GM18502 (cell line): ENCODE results near the gene MEG3.
"Not testable (repeated sequence)": the region's sequence is repeated elsewhere in the genome, so short reads cannot be mapped to it uniquely, and the experiment has no call there.

Source experiments
- ATAC-seq: cut with Tn5 transposase; IDR thresholded peaks from one replicate; pipeline ENCODE4 v1.9.1; 2021; ENCODE audit warnings: mild to moderate bottlenecking; ENCODE audit not compliant: unreplicated experiment, poor library complexity

MEG3 gene

DNA sequence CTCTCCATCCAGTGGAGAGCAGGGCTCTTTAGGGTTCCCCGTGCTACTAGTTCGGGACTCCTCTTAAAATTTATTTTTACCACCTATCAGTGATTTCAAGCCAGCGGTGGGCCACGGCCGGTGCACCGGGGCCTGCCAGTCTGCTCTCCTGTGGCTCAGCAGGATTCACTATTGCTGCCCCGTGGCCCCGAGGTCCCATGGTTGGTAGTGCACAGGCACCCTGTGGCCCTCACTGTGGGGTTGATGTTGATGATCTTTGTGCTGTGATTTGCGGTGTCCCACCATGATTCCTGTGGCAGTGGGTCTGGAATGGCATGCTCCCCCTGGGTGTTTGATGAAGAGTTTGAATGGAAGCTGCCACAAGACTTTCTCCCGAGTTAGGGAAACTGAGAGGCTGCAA, 12.6 kb upstream of the MEG3 start:
- no peak for ATAC-seq

DNA sequence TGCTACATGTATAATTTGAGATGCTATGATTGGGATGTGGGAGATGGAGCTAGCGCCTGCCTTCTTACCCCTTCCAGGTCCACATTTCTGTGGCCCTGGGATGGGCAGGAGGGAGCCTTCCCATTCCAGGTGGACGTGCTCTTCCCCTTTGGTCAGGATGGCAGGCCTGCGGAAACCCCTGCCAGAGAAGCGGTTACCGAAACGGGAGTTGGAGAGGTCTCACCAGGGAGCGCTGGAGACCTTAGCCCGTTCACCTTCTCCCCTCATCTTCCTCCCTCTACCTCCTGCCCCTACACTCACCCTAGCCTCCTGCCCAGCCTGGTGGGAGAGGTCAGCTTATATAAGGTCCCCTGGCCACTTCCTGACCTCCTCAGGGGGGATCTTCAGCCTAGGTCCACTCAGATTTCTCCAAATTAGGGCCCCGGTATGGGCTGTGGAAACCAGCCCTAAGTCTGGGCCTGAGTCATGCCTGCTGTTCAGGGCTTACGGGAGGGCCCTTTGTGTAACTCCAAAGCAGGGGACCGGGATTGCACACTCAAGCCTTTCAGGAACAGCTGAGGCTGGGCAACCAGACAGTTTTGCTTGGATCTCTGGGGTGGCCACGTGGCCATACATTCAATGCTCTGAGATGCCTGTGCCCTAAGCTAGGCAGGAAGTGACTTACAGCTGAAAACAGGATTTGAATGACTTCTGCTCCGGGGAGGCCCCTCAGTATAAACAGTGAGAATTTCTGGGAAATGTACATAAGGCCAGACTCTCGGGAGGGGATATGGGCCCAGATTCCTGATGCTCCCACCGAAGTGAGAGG, 10.2 kb upstream of the MEG3 start:
- no peak for ATAC-seq

DNA sequence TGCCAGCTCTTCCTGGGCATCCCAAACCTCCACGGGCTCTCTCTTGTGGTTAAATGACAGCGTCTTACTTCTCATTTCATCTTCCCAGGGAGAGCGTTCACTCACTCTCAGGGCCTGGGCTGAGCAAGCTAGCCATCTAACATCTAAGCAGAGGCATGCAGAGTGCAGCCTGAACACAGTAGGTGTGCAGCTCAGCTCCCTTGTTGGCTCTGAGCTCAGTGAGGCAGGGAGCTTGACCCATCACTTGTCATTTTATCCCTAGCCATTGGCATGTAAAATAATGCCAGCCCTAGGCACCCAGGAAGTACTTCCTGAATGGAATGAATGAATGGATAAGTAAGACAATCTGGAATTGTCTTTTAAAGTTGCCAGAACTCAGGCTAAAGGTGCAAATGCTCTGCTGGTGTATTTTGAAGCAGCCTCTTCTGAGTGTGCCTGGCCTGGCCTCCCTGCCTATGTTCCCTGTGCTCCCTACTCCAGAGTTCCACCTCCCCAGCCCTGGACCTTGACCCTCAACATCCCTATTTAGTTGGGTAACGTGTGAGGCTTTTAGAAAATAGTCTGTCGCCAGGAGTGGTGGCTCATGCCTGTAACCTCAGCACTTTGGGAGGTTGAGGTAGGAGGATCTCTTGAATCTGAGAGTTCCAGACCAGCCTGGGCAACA, 9.5 kb upstream of the MEG3 start:
- no peak for ATAC-seq

DNA sequence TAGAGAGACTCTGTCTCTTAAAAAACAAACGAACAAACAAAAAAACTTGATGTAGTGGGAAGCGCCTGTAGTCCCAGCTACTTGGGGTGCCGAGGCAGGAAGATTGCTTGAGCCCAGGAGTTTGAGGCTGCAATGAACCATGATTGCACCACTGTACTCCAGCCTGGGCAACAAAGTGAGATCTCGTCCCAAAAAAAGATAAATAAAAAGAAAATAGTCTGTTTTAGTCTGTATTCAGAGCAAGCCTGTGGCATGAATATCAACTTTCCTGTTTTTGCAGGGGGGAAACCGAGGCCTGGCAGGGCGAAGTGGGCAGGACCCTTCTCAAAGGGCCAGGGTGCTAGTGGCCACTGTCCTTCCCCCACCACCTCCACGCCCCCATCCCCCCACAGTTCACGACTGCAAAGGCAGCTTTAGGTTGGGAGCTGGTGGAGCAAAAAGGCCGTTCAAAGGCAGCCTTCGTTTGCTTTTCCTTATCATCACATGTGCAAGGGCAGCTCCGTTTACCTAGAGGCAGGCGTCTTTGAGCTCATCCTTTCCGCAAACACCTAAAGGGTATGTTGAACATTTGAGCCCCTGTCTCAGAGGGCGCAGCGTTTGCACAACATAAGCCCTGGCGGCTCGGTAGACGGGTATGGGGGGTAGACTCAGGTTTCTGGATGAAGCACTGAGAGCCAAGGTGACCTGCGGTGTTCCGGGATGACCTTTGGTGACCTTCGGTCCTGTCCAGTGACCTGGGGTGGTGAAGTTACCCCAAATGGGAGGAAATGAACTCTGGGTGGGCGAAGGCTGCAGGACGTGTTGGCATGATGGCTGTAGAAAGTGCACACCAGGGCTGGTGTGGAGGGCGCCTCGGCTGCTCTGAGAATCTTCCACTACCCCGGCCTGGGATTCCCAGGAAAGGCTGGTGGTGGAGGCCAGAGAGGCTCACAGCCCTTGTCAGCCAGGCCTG, 8.7 kb upstream of the MEG3 start:
- ATAC-seq, result no peak

DNA sequence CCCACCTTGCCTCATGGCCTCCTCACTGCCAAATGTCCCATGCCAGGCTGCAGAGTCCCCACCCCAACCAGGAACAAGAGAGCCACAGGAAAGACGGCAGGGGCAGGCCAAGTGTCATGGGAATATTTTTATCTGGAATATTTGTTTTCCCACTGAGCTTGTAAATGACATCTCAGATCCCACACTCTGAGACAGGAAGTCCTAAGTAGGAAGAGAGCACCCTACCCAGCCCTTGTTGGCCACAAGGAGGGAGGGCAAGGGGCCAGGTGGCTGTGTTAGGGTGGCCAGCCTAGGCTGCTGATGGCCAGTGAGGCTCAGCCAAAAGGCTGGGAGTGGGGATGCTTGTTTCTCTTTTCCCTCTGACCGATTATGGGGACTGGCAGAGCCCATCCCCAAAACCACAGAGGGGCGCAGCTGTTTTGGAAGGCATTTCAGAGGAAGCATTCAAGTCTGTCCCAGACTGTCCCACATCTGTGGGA, 7.7 kb upstream of the MEG3 start:
- ATAC-seq, result no peak

DNA sequence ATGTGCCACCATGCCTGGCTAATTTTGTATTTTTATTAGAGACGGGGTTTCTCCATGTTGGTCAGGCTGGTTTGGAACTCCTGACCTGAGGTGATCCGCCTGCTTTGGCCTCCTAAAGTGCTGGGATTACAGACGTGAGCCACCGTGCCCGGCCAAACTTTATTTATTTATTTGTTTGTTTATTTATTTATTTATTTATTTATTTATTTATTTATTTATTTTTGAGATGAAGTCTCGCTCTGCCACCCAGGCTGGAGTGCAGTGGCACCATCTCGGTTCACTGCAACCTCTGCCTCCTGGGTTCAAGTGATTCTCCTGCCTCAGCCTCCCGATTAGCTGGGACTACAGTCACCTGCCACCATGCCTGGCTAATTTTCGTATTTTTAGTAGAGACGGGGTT, 7.0 kb upstream of the MEG3 start:
- not testable (repeated sequence) for ATAC-seq

DNA sequence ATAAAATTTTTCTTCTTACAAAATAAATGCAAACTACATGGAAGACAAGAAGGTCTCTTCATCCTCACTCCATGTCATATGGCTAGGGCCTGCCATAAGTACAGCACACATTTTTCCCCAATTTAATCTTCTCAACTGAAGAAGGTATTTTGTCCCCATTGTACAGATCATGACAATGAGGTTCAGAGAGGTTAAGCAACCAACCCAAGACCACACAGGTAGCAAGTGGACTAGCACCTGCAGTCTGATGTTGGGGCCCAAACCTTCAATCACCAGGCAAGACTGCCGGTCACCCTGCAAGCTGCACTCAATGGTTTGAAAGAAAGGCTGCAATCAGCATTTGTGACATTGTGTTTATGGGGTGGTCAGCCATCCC, 6.5 kb upstream of the MEG3 start:
- ATAC-seq, result no peak

DNA sequence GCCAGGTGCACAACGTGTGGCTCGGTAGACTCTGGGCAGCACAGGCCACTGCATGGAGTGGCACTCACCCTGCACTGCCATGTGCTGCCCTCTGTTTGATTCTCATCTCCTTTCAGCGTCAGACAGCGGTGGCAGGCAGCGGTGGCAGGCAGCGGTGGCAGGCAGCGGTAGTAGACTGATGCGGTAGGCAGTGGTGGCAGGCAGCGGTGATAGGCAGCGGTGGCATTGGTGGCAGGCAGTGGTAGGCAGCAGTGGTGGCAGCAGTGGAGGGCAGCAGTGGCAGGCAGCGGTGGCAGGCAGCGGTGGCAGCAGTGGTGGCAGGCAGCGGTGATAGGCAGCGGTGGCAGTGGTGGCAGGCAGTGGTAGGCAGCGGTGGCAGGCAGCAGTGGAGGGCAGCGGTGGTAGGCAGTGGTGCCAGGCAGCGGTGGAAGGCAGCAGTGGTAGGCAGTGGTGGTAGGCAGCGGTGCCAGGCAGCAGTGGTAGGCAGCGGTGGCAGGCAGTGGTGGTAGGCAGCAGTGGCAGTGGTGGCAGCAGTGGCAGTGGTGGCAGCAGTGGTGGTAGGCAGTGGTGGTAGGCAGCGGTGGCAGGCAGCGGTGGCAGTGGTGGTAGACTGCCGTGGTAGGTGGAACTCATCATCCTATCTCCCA, 6.0 kb upstream of the MEG3 start:
- ATAC-seq, result no peak

DNA sequence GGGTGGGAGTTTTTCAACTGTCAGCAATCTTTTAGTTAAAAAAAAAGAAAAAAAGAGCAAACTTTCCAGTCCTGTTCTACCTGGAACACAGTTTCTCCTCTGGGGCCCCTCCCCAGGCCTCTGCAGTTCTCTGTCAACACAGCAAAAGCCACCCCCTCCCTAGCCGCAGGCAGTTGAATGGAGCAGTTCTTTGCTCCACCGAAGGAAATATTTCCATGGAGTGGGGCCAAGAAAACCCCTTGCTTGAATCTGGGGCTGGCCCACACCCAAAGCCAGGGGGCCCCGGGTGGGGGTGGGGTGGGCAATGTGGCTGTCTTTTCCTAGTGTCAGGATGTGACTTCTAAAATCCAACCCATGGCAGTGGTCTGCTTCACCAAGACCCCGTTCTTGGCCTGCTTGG, 5.0 kb upstream of the MEG3 start:
- ATAC-seq, result no peak

DNA sequence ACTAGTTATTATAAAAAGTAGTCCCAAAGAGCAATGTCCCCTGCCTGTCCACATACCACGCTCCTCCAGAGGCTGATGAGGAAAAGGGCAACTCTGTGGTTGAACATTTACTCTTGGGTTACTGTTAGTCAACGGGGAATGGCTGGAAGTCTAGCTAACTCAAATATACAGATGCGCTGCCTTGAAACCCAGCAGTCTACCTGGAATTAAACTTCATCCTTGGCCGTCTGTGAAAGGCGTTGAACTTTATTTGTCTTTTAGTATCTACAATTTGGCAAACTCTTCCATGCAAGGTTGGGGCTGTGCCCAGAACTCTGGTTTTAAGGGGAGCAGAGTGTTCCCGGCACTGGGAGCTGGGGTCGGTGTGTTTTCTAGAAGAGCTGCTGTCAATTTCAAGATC, 3.9 kb upstream of the MEG3 start:
- ATAC-seq, result no peak

DNA sequence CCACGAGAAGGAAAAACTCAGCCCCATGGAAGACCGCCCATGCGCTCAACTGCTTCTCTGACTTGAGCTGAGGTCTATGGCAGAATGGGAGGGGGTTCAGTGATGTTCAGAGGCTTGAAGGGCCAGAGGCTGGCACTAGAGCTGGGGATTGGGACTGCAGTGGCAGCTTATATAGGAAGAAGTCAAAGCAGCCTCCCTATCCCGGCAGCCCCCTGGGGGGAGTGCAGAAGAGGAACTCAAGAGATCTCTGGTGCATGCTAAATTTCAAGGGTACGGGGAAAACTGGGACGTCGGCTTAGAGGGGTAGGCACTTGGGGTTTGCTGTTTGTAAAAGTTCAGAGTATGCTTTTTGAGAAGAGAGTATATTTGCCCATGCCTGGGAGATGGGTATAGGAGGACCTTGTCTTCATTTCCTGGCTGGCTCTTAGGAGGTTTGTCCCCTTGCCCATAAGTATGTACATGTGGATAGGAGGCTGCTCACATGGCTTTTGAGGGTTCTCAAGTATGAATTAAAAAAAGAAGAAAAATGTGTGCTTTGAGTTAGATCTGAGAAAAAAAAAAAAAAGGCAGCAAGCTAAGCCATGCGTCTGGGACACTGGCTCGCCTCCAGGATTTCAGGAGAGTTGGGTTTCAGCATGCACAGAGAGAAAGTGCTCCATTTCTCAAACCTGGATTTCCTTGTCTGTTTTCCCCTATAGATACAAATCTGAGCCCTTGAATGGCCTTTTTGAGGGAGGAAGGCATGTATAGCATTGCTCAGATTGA, 3.2 kb upstream of the MEG3 start:
- ATAC-seq, result no peak

DNA sequence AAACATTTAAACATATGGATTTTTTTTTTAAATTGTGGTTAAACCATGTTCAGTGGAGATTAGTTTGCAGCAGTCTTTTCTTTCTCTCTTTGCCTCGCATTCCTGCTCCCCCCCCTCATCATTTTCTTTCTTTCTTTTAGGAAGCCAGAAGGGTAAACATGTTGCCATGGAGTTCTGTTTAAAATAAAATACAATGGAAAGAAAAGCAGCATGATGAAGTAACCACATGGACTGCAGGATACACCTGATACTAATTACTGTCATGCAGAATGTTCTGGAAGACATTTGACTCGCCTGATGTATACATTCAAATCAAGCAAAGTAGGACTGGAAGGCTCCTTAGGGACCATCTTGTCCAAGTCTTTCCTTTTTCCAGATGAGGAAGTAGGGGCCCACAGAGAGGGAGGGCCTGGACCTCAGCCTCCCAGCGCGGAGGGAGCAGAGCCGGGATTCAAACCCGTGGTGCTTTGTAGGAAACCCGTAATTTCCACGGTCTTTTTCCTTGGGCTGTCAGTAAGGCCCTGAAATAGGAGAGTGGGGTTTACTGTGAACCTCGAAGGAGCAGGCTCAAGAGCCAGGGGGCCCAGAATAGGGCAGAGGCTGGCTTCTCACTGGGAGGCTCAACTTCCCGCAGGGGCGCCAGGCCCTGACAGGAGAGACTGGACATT, 2.4 kb upstream of the MEG3 start:
- ATAC-seq, result no peak

DNA sequence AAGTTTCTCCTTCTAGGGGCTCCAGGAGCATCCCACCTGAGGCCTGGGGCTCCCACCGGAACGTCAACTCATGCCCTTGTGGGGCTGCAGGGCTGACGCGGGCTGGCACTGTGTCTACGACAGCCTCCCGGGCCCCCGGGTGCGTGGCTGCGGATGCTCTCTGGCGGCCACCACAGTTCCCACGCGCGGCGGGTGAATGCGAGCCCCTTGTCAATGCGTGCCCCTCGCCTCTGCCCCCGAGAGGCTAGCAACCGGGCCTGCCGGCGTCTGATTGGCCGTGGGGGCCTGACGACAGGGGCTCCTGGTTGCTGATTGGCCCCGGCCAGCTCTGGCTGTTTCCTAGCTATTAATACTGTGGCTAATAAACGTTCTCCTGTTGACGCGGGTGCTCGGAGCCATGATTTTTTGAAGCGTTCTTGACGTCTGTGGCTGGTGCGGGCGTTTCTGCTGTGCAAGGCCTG, 1.8 kb upstream of the MEG3 start:
- peak; percentile 43 for ATAC-seq

DNA sequence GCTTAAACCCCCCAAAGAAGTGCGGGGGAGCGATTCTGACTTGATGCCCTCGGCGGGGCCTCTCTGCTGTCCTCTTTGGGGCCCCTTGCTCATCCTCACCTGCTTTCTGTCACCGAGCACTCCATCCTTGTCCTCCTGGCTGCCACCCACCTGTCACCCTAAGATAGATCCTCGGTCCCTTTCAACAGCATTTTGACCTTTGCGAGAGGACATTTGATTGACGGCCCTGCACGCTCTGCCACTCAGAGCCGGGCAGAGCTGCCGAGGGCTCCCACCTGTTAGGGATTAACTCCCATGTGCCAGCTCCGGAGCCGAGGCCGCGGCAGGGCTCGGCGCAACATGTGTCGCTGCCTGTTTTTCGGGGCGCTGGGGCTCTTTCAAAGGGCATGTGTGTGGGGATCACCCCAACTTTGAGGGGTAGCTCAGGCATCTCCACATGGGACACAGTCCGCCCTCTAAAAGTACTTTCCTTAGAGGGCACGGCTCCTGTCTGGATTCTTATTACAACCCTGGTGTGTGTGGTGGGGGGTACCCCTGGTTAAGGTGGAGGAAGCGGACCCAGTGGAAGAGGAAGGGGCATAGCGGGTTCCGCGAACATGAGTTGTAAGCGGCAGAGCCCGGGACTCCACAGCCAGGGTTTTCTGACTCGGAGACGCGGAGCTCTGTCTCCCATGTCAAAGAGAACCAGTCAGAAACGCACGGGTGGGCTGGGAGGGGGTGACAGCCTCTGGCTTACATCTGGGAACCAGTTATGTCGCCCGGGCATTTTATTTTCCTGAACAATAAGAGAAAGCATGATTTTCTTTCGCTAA, 811 bp upstream of the MEG3 start:
- no peak for ATAC-seq

DNA sequence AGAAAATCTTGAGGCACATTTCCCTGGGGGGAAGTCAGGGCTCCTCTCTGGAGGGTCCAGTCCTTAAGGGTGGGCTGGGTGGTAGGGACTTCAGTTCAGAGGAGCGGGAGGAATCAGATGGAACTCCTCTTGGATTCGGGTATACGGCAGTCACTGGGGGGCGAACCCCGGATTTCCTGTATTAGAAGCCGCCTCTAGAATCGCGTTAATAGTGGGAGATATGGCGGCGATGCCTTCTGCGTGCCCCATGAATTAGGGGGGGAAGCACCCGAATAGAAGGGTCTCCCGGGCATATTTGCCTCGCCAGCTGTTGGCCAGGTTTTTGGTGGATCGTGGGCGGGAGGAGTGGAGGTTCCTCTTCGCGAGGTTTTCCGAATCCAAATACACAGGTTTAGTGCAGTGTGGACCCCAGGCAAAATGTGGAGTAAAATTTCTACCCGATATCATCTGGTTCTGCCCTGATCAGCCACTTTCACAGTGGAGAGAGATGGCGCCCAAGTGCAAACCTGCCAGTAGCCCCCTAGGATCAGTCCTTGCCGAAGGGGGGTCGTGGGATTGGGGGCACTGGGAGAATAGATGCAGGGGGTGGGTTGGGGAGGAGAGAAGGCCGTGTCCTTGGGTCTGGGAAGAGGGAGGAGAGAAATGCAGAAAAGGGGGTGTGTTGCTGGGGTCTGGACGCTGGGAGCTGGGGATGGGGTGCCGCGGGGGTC, 628 bp downstream of the MEG3 start:
- ATAC-seq, result no peak

DNA sequence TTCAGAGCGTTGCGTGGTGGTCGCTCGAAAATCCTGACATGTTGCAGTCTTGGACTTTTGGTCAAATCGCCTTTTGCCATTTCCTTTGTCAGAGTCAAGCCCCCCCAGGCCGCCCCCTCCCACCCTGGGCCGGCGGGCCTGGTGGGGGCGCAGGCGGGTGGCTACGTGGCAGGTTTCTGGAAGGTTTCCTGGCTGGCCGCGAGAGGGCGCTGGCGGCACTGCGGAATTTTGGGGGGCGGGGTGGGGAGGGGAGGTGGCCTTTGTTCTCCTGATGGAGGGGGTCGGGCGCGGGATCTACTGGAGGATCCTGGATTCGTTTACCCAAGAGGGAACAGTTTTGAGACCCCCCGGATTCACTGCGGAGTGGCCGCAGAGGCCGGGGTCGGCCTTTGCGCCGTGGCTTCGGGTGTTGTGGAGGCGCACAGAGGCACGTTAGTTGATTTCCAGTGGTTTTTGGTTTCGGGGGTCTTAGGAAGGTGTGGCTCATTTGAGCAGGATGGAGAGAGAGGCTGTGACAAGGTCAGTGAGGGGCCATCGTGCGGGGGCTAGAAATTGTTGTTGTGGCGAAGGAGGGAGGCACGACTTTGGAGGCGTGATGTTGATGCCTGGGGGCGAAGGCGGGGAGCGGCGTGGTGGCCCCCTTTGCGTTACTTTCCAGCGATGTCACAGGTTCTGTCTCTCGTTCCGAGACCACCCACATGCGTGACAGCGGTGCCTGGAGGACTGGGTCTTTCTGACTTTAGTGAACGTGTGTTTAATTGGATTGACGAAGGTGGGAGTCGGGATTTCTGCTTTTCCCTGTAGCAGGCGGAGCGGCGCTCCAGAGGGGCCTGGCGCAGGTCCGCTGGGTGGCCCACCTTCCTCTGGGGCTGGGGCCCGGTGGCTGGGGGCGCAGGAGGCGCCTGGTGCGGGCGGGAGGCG, 1.4 kb downstream of the MEG3 start:
- ATAC-seq, result no peak
